ENCODE data around the gene GBP5.
A peak's percentile ranks its signal among the peaks of the same experiment; 100 is the strongest.
"Not testable (repeated sequence)": the region's sequence is repeated elsewhere in the genome, so short reads cannot be mapped to it uniquely, and the experiment has no call there.

The GBP5 gene

GRCh38 chr1:89259283-89259971, 13.2 kb downstream of the GBP5 start:
- Histone ChIP-seq H3K36me3 (ENCODE audit: insufficient read depth, low read length) (no peaks in the 10 kb centered on the region), H3K9me3 (ENCODE audit: low read depth, low read length) (no peaks in the 10 kb centered on the region), H3K27ac (peak overlapping the region; percentile 8; the same call in 1 of the 2 replicates), H3K4me3 (no peak overlapping the region), H3K9ac (ENCODE audit: insufficient read length) (no peak overlapping the region)
- DNase-seq (ENCODE audit: low read depth, low spot score): no peak
- no peak for TF ChIP-seq FOXP2 (optimal IDR thresholded peaks at IDR 0.05; ENCODE audit: control extremely low read depth, extremely low read length, insufficient read depth)
- no peak for TF ChIP-seq EZH2 (IDR thresholded peaks at IDR 0.05)
- TF ChIP-seq POLR2AphosphoS5 (IDR thresholded peaks at IDR 0.05; ENCODE audit: borderline replicate concordance, low read depth, low read length): no peak

- H3K36me3 ChIP-seq (ENCODE audit: insufficient read depth, low read length): no peaks in the 10 kb centered on the region
- no peak overlapping the region for H3K27ac ChIP-seq
- H3K9me3 ChIP-seq (ENCODE audit: low read depth, low read length): no peaks in the 10 kb centered on the region
- no peak overlapping the region for H3K9ac ChIP-seq (ENCODE audit: insufficient read length)
- H3K4me3 ChIP-seq: no peak overlapping the region
- no peak for TF ChIP-seq POLR2AphosphoS5 (IDR thresholded peaks at IDR 0.05; ENCODE audit: borderline replicate concordance, low read depth, low read length)
- TF ChIP-seq EZH2 (IDR thresholded peaks at IDR 0.05): no peak
- TF ChIP-seq FOXP2 (optimal IDR thresholded peaks at IDR 0.05; ENCODE audit: control extremely low read depth, extremely low read length, insufficient read depth): no peak
- DNase-seq (ENCODE audit: low read depth, low spot score): no peak
Observed at GRCh38 chr1:89257041-89257440, 15.6 kb downstream of the GBP5 start.

GRCh38 chr1:89255581-89255980, 17.1 kb downstream of the GBP5 start:
- H3K36me3 ChIP-seq (ENCODE audit: insufficient read depth, low read length); H3K4me3 ChIP-seq; H3K27ac ChIP-seq; H3K9me3 ChIP-seq (ENCODE audit: low read depth, low read length); H3K9ac ChIP-seq (ENCODE audit: insufficient read length); DNase-seq (ENCODE audit: low read depth, low spot score): not testable (repeated sequence)

- Histone ChIP-seq H3K9me3 (ENCODE audit: low read depth, low read length) (no peaks in the 10 kb centered on the region), H3K36me3 (ENCODE audit: insufficient read depth, low read length) (no peaks in the 10 kb centered on the region), H3K9ac (ENCODE audit: insufficient read length) (no peak overlapping the region), H3K27ac (peak overlapping the region; percentile 38; the same call in 1 of the 2 replicates), H3K4me3 (0 out of 2 replicates have a peak overlapping the region, but pooled peaks have one; percentile 27)
- TF ChIP-seq EZH2 (IDR thresholded peaks at IDR 0.05) (no peak), FOXP2 (optimal IDR thresholded peaks at IDR 0.05; ENCODE audit: control extremely low read depth, extremely low read length, insufficient read depth) (no peak), POLR2AphosphoS5 (IDR thresholded peaks at IDR 0.05; ENCODE audit: borderline replicate concordance, low read depth, low read length) (no peak)
- peak; percentile 66 for DNase-seq (ENCODE audit: low read depth, low spot score)
Observed at GRCh38 chr1:89254658-89255287, 17.9 kb downstream of the GBP5 start.

- Histone ChIP-seq H3K27ac (no peak overlapping the region), H3K9me3 (ENCODE audit: low read depth, low read length) (no peaks in the 10 kb centered on the region), H3K36me3 (ENCODE audit: insufficient read depth, low read length) (no peaks in the 10 kb centered on the region), H3K9ac (ENCODE audit: insufficient read length) (no peak overlapping the region), H3K4me3 (no peak overlapping the region)
- no peak for DNase-seq (ENCODE audit: low read depth, low spot score)
- no peak for TF ChIP-seq POLR2AphosphoS5 (IDR thresholded peaks at IDR 0.05; ENCODE audit: borderline replicate concordance, low read depth, low read length)
- no peak for TF ChIP-seq EZH2 (IDR thresholded peaks at IDR 0.05)
- no peak for TF ChIP-seq FOXP2 (optimal IDR thresholded peaks at IDR 0.05; ENCODE audit: control extremely low read depth, extremely low read length, insufficient read depth)
Observed at GRCh38 chr1:89243046-89243445, 29.6 kb downstream of the GBP5 start.
